GM18951 (cell line): ENCODE measurements around the gene CIT.
"Not testable (repeated sequence)": the region's sequence is repeated elsewhere in the genome, so short reads cannot be mapped to it uniquely, and the experiment has no call there.

Experiments used
- POLR2A ChIP-seq: IDR thresholded peaks from 4 replicates; pipeline ENCODE4 v1.6.1; 2011; ENCODE audit warnings: mild to moderate bottlenecking; ENCODE audit not compliant: insufficient read length, insufficient read depth; ENCODE audit errors: extremely low read depth
- in situ Hi-C: fragments of 300-500 bp; cut with MboI; formaldehyde crosslinking; loops from one replicate; pipeline ENCODE4 v1.12.0; 2022; ENCODE audit warnings: low sequenced_read_pairs, mixed read lengths, inconsistent platforms; ENCODE audit not compliant: unreplicated experiment

The CIT gene

DNA sequence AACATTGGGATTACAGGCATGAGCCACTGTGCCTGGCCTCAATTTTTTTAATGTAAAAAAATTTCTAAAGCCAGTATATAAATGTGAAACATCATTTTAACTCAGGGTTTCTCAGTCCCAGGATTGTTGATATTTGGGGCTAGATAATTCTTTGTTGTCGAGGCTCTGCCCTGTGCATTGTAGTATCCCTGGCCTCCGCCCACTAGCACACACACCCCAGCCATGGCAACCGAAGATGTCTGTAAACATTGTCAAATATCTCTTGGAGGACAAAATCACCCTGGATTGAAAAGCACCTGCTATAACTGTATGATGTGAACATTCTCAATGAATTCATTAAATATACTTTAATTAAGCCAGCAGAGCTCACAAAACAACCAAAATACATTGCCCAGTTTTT, 8.4 kb upstream of the CIT start:
- in situ Hi-C loops, result no loop called here

GRCh38 chr12:119883791-119884190, 6.7 kb upstream of the CIT start:
- in situ Hi-C loops, result not testable (repeated sequence)

More for the DNA sequence above, 8.4 kb upstream of the CIT start:
- no peak for TF ChIP-seq POLR2A

DNA sequence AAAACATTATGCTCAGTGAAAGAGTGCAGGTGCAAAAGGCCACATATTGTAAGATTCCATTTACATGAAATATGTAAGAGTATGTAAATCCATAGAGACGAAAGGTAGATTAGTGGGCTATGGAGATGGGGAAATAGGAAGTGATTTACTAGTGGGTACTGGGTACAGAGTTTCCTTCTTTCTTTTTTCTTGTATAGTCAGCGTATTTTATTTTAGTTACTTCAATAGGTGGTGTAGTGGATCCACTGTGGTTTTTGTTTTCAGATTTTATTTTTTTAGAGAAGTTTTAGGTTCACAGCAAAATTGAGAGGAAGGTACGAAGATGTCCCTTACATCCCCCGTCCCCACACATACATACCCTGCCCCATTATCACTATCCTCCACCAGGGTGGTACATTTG, 6.1 kb upstream of the CIT start:
- in situ Hi-C loops, result no loop called here

DNA sequence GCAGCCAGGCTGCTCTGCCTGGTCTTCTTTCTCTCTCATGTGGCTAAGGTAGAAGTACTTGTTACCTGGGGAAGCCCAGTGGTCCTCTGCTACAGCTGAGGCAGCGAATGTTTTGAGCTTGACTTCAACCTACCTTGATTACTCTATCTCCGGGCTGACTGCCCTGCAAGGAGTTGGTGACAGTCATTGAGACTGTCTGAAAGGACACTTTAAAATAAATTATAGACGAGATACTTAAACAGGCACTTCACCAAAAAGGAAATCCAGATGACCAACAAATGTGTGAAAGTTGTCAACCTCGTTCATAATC, 474 bp upstream of the CIT start:
- in situ Hi-C loops, result no loop called here

More for the DNA sequence above, 6.1 kb upstream of the CIT start:
- TF ChIP-seq POLR2A, result no peak

DNA sequence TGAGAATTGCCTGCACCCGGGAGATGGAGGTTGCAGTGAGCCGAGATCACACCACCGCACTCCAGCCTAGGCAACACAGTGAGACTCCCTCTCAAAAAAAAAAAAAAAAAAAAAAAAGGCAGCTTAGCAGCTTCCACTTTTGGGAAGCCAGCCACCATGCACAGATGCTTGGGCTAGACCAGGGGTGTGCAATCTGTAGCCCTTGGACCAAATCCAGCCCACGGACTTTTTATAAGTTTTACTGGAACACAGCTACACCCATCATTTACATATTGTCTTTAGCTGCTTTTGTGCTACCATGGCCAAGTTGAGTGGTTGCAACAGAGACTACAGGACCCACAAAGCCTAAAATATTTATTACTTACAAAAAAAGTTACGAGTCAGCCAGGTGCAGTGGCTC, 6.7 kb downstream of the CIT start:
- in situ Hi-C loops, result no loop called here

More for the DNA sequence above, 474 bp upstream of the CIT start:
- no peak for TF ChIP-seq POLR2A

DNA sequence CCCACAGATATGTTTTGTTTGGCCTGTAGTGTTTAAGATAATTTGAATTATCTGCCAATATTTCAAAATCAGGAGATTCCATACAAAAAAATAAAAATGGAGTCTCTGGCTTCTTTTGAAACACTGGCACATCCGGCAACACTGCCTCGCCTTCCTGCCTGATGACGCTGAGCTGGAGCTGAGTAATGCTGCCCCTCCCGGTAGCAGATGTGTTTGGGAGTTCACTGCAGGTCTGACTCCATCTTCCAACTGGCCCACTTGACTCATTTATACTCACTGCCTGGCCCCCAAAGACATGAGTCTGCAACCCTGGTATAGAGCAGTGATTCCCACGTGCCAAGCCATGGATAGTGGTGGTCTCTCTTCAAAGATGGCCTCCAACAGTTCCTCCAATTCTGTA, 7.4 kb downstream of the CIT start:
- in situ Hi-C loops, result no loop called here
- TF ChIP-seq POLR2A, result no peak

More for the DNA sequence above, 6.7 kb downstream of the CIT start:
- TF ChIP-seq POLR2A, result no peak

- no peak for TF ChIP-seq POLR2A
- in situ Hi-C loops, result no loop called here
These were observed 8.1 kb downstream of the CIT start for GRCh38 chr12:119868992-119869391.

DNA sequence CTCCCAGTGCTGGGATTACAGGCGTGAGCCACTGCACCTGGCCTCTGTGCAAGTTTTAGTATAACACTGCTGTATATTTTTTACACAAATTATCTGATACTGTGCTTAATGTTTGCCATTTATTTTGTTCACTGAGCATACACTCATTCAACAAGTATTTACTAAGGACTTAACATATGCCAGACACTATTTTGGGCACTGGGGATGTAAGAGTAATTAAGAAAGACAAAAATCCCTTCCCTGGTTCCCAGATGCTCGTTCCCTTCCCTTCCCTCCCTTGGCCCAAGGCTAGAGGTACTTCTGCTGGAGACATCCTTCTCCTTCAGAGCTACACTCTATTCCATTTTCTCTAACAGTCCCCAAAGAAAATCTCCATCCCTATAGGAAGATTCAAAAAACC, 12.5 kb downstream of the CIT start:
- in situ Hi-C loops, result no loop called here
- TF ChIP-seq POLR2A, result no peak

DNA sequence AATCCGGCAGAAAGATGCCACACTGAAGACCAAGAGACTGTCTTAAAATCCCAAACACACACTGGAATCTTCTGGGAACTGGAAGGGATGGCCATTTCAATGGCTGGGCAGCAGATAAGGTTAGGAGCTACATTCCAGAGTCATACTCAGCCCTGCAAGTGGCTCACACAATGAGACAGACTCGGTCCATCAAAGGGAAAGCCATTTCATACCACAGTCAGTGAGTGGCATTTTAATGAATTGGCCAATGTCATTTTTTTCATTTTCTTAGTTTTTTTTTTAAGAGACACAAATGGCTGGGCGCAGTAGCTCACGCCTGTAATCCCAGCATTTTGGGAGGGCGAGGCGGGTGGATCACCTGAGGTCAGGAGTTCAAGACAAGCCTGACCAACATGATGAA, 17.9 kb downstream of the CIT start:
- no peak for TF ChIP-seq POLR2A
- in situ Hi-C loops, result no loop called here

DNA sequence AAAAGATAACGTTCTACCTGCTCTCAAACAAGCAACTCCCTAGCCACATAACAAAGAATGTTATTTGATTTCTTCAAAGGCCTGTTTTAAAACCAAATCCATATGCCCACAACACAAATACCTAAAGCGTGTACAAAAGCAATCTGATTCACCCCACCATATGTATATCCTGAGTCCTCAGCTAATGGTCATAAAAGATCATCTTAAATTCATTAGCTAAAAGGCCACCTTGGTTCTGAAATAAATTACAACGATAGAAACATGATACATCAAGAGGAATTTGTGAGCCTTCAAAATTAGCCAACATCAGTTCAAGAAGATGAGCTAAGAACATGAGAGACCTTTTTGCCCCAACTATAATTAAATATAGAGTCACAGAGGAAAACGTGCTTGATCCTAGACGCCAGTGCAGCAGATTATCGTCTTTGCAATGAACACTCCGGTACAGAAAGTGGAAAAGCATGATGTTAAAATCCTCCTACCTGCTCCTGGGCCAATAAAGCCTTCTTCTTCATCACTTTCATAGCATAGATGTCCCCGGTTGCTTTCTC, 20.0 kb downstream of the CIT start:
- TF ChIP-seq POLR2A, result no peak
- in situ Hi-C loops, result no loop called here

DNA sequence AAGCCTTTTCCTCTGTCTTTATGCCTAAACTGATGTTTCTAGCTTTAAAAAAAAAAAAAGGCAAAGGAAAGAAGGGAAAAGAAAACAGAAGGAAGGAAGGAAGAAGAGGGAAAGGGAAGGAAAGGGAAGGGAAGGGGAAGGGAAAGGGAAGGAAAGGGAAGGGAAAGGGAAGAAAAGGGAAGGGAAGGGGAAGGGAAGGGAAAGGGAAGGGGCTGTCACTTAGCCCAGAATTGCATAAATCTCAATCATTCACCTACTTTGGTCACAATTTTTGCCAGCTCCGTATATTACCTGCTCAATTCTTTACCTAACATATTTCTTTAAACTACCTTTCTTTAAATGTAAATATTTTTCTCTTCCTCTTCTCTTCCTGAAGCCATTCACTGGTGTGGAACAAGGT, 26.8 kb downstream of the CIT start:
- no peak for TF ChIP-seq POLR2A
- in situ Hi-C loops, result no loop called here

DNA sequence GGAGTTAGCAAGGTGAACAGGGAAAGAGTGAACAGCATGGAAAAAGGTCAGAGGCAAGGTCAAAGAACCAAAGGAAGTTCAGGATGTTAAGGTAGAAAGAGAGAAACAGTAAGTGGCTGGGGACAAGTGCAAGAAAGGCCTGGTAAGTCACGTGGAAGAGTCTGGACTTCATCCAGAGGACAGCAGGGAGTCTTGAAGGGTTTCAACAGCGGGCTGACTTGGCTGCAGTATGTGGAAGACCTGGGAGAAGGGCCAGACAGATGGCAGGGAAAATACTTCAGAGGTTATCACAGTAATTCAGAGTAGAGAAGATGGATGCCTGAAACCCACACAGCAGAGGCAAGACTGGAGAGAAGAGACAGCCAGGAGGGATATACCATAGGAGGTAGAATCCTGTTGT, 34.0 kb downstream of the CIT start:
- in situ Hi-C loops, result no loop called here
- no peak for TF ChIP-seq POLR2A

GRCh38 chr12:119842380-119842779, 34.7 kb downstream of the CIT start:
- in situ Hi-C loops, result no loop called here
- no peak for TF ChIP-seq POLR2A

- no peak for TF ChIP-seq POLR2A
- in situ Hi-C loops, result no loop called here
These were observed 35.5 kb downstream of the CIT start for GRCh38 chr12:119841433-119842210.
